H1 (cell line): ENCODE data around the gene FAM120B.

ENCODE experiments used
- CBX8 ChIP-seq: fragments of 300-800, 300-1000 bp; sonication (generic); IDR thresholded peaks from 2 replicates; pipeline ENCODE4 v1.7.1; 2016; ENCODE audit warnings: low read depth, low read length, borderline replicate concordance
- CEBPB ChIP-seq: IDR thresholded peaks from 2 replicates; pipeline ENCODE4 v1.6.1; 2012; ENCODE audit warnings: low read depth, low read length
- CTCF ChIP-seq, 3 experiments: IDR thresholded peaks; 1 replicate in 2 of 3; 2 replicates in 1 of 3; pipeline versions ENCODE4 v1.5.1 to v1.6.1; 2011; ENCODE audit warnings: low read length in 3 of 3, mild to moderate bottlenecking in 3 of 3, inconsistent platforms in 2 of 3, low read depth in 1 of 3, moderate library complexity in 1 of 3; ENCODE audit not compliant: insufficient read depth in 1 of 3; ENCODE audit errors: control extremely low read depth in 1 of 3
- EZH2 ChIP-seq: fragments of 200-600 bp; sonication (generic); IDR thresholded peaks from 2 replicates; pipeline ENCODE4 v1.7.1; 2012; ENCODE audit warnings: low read depth, mild to moderate bottlenecking, moderate library complexity, low read length, inconsistent platforms; ENCODE audit not compliant: severe bottlenecking
- HDAC2 ChIP-seq, 2 experiments: fragments of 300-600 bp in 1 of 2; sonication (generic) in 1 of 2; IDR thresholded peaks; 2 replicates each; pipeline ENCODE4 v1.6.1; 2011 to 2012; ENCODE audit warnings: low read depth in 2 of 2, low read length in 2 of 2, mild to moderate bottlenecking in 2 of 2, moderate library complexity in 2 of 2, borderline replicate concordance in 1 of 2, inconsistent platforms in 1 of 2
- POLR2A ChIP-seq, 2 experiments: IDR thresholded peaks; 1 replicate in 1 of 2; 2 replicates in 1 of 2; pipeline ENCODE4 v1.6.1; 2011; ENCODE audit warnings: low read depth in 2 of 2, low read length in 2 of 2, mild to moderate bottlenecking in 2 of 2; ENCODE audit errors: control extremely low read depth in 1 of 2
- RAD21 ChIP-seq, 2 experiments: IDR thresholded peaks in 1 of 2; conservative IDR thresholded peaks in 1 of 2; 2 replicates each; pipeline ENCODE4 v1.6.1; 2011; ENCODE audit warnings: low read depth in 2 of 2, low read length in 2 of 2, improper control_type of control experiment in 1 of 2, inconsistent platforms in 1 of 2, mild to moderate bottlenecking in 1 of 2, moderate library complexity in 1 of 2
- RNF2 ChIP-seq: fragments of 200-900, 300-1000 bp; sonication (generic); IDR thresholded peaks from 2 replicates; pipeline ENCODE4 v1.7.1; 2016; ENCODE audit warnings: borderline replicate concordance, low read depth, mild to moderate bottlenecking, antibody characterized with exemption, low read length; ENCODE audit not compliant: poor library complexity, severe bottlenecking; ENCODE audit errors: missing control alignments
- TEAD4 ChIP-seq: IDR thresholded peaks from 2 replicates; pipeline ENCODE4 v1.6.1; 2012; ENCODE audit warnings: low read depth, low read length, inconsistent platforms, mixed read lengths
- YY1 ChIP-seq: IDR thresholded peaks from 2 replicates; pipeline ENCODE4 v1.6.1; 2011; ENCODE audit warnings: low read depth, mild to moderate bottlenecking, low read length

- TF ChIP-seq CTCF (IDR thresholded peaks at IDR 0.05; ENCODE audit: control extremely low read depth in 1 of 3, insufficient read depth in 1 of 3, low read depth in 1 of 3, low read length in 3 of 3) (peak in 2 of 3 experiments; percentile 11 to 29; a peak in 2 of 4 replicates), EZH2 (no peak), RNF2 (no peak), TEAD4 (no peak), RAD21 (IDR thresholded peaks at IDR 0.05 in 1 of 2, conservative IDR thresholded peaks at IDR 0.05 in 1 of 2; ENCODE audit: low read depth in 2 of 2, low read length in 2 of 2) (peak; percentile 1 to 8; a peak in 1 of 4 replicates), POLR2A (IDR thresholded peaks at IDR 0.05; ENCODE audit: control extremely low read depth in 1 of 2, low read depth in 2 of 2, low read length in 2 of 2) (no peak), HDAC2 (IDR thresholded peaks at IDR 0.05; ENCODE audit: borderline replicate concordance in 1 of 2, low read depth in 2 of 2, low read length in 2 of 2) (no peak), YY1 (no peak), CBX8 (no peak), CEBPB (no peak)
These were observed 133.9 kb downstream of the FAM120B start for GRCh38 chr6:170440437-170440836.
